ENCODE data around the gene ZGPAT.

Gene ZGPAT

GRCh38 chr20:63765902-63766301, 58.1 kb downstream of the ZGPAT start:
- H3K27ac ChIP-seq, result no peak overlapping the region
- TF ChIP-seq CTCF (IDR thresholded peaks at IDR 0.05) (no peak), ZFX (IDR thresholded peaks at IDR 0.05; ENCODE audit: borderline replicate concordance) (no peak)

GRCh38 chr20:63766695-63767426, 59.0 kb downstream of the ZGPAT start:
- TF ChIP-seq CTCF (IDR thresholded peaks at IDR 0.05), result no peak
- no peak for TF ChIP-seq ZFX (IDR thresholded peaks at IDR 0.05; ENCODE audit: borderline replicate concordance)
- H3K27ac ChIP-seq, result no peak overlapping the region

- TF ChIP-seq ZFX (IDR thresholded peaks at IDR 0.05; ENCODE audit: borderline replicate concordance) (no peak), CTCF (IDR thresholded peaks at IDR 0.05) (no peak)
- no peak overlapping the region for H3K27ac ChIP-seq
Measured at GRCh38 chr20:63767456-63767855, 59.6 kb downstream of the ZGPAT start.

GRCh38 chr20:63767886-63768285, 60.0 kb downstream of the ZGPAT start:
- H3K27ac ChIP-seq, result no peak overlapping the region
- no peak for TF ChIP-seq CTCF (IDR thresholded peaks at IDR 0.05)

- TF ChIP-seq ZFX (IDR thresholded peaks at IDR 0.05; ENCODE audit: borderline replicate concordance), result no peak
- TF ChIP-seq CTCF (IDR thresholded peaks at IDR 0.05), result no peak
- H3K27ac ChIP-seq, result no peak overlapping the region
Measured at GRCh38 chr20:63768591-63769515, 61.0 kb downstream of the ZGPAT start.

- TF ChIP-seq CTCF (IDR thresholded peaks at IDR 0.05) (no peak), ZFX (IDR thresholded peaks at IDR 0.05; ENCODE audit: borderline replicate concordance) (no peak)
- no peak overlapping the region for H3K27ac ChIP-seq
Measured at GRCh38 chr20:63769891-63770474, 62.1 kb downstream of the ZGPAT start.
